ENCODE data around the gene GOSR1. TPM values are rescaled to one million over a fixed set of nuclear protein-coding genes. Genes with fewer than 3 reads are reported as not detected.
A peak's percentile ranks its signal among the peaks of the same experiment; 100 is the strongest.

The GOSR1 gene
- 10 to 100 TPM; 48.7 to 53.9 TPM for total RNA-seq

DNA sequence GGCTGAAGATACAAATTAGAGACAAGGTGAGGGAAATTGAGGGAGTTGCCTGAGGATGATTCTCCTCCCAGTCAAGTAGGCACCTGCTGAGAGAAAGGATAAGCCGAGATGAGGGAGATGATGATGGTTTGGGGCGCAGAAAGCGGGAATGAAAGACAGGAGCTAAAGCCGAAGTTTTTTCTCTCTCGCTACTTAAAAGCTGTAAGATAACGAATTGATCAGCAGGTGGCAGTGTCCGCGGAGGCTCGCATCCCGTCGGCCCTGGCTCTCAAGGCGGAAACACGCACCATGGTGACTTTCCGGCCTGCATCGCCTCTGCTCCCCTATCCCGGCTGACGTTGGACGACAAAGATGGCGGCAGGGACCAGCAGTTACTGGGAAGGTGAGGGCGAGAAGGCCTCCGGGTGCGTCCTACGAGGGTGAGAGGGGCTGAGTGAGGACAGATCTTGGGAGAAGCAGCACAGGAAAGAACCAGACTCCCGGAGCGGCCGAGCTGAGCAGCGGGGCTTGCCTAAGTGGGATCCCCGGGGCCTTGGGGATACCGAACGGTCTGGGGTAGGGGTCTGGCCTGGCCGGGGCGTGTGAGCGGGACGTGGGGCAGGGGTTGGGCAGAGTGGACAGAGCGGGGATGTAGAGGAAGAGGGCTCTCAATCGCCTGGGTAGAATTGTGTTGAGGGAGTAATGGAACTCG lies at the start of gene GOSR1:
TSS of gene GOSR1 (plus strand) at position 326 of the 691 bp plus-strand sequence. CDS start at position 352, 26 bp downstream.
- peak within 1 kb of the TSS; percentile 97 for H3K4me3 ChIP-seq
- peaks cover 6% of the 10 kb centered on the region for H3K4me1 ChIP-seq
- H3K9me3 ChIP-seq, result no peaks in the 10 kb centered on the region
- no peaks in the 10 kb centered on the region for H3K36me3 ChIP-seq
- peak; percentile 95 for DNase-seq
- peak within 1 kb of the TSS; percentile 80 for H3K27ac ChIP-seq
- TF ChIP-seq, protein P1, sequence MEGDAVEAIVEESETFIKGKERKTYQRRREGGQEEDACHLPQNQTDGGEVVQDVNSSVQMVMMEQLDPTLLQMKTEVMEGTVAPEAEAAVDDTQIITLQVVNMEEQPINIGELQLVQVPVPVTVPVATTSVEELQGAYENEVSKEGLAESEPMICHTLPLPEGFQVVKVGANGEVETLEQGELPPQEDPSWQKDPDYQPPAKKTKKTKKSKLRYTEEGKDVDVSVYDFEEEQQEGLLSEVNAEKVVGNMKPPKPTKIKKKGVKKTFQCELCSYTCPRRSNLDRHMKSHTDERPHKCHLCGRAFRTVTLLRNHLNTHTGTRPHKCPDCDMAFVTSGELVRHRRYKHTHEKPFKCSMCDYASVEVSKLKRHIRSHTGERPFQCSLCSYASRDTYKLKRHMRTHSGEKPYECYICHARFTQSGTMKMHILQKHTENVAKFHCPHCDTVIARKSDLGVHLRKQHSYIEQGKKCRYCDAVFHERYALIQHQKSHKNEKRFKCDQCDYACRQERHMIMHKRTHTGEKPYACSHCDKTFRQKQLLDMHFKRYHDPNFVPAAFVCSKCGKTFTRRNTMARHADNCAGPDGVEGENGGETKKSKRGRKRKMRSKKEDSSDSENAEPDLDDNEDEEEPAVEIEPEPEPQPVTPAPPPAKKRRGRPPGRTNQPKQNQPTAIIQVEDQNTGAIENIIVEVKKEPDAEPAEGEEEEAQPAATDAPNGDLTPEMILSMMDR (IDR thresholded peaks at IDR 0.05), result peak; percentile 63
- intact Hi-C loops (cut with DNase I), result loop anchor here (10.0 kb wide), 1 partner anchor 132 kb away; no protein-coding TSS in a partner anchor
- no peaks in the 10 kb centered on the region for H3K27me3 ChIP-seq
- H3K9ac ChIP-seq (ENCODE audit: low read depth in 2 of 2, low read length in 2 of 2), result peak within 1 kb of the TSS; percentile 86 to 96

DNA sequence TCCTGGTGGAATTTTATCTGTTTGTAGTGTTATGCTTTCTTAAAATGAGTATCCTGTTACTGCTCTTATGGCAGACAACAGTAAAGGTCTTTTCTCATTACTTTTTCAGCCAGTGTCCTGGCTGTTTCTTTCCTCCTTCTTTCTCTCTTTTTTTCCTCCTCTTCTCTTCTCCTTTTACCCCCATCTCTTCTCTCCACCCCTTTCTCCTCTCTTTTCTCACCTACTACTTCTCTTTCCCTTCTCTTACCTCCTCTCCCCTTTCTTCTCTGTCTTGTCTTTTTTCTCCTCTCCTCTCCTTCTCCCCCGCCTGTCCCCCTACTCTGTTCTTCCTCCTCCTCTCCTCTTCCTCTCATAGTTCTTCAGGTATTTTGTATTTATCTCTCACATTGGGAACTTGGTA lies 49.6 kb upstream of the GOSR1 start:
- intact Hi-C loops (cut with DNase I), result no loop called here
- no peak for DNase-seq
- Histone ChIP-seq H3K9me3 (no peaks in the 10 kb centered on the region), H3K9ac (ENCODE audit: low read depth in 2 of 2, low read length in 2 of 2) (no peak overlapping the region), H3K27me3 (no peaks in the 10 kb centered on the region), H3K4me3 (no peak overlapping the region), H3K36me3 (peaks cover 4% of the 10 kb centered on the region), H3K4me1 (no peaks in the 10 kb centered on the region), H3K27ac (no peak overlapping the region)
- TF ChIP-seq, protein P1 (IDR thresholded peaks at IDR 0.05), result no peak

DNA sequence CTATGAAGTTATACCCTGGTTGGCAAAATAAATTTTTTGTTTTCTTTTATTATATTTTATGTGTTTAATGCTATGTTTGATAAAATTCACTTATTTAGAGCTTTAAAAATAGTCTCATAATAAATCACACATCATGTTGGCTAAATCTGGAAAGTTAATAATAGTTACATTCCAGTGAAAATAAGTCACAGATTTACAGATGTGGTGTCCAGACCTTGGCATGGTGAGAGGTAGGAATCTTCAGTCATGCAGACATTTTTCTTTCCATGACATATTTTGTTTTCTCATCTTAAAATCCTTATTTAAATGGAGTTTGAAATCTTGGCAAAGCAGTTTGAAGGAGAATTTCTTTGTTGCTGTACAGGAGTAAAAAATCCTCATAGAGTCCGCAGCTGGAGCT lies 48.1 kb upstream of the GOSR1 start:
- intact Hi-C loops (cut with DNase I), result no loop called here
- H3K36me3 ChIP-seq, result no peaks in the 10 kb centered on the region
- TF ChIP-seq, protein P1 (IDR thresholded peaks at IDR 0.05), result no peak
- no peaks in the 10 kb centered on the region for H3K4me1 ChIP-seq
- no peaks in the 10 kb centered on the region for H3K9me3 ChIP-seq
- H3K27me3 ChIP-seq, result no peaks in the 10 kb centered on the region
- no peak for DNase-seq
- H3K27ac ChIP-seq, result no peak overlapping the region
- no peak overlapping the region for H3K9ac ChIP-seq (ENCODE audit: low read depth in 2 of 2, low read length in 2 of 2)
- H3K4me3 ChIP-seq, result no peak overlapping the region

DNA sequence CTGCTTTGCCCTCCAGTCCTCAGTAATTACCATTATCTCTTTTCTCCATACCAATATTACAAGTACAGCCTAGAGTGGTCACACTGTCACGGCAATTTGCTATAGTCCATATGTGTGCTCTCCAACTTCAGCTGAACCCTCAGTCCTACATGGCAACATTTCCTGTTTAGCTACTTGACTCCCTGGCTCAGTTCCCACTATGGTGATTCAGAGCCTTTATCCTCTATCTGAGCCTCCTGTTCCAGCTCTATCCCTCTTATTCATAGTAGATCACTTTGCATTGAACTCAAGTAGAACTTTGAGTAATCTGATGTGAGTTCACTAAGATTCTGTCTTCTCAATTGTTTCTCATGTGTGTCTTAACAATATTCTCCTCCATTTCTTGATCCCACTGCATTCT lies 43.7 kb upstream of the GOSR1 start:
- Histone ChIP-seq H3K27ac (no peak overlapping the region), H3K9ac (ENCODE audit: low read depth in 2 of 2, low read length in 2 of 2) (no peak overlapping the region), H3K4me1 (no peaks in the 10 kb centered on the region), H3K27me3 (no peaks in the 10 kb centered on the region), H3K4me3 (no peak overlapping the region), H3K9me3 (no peaks in the 10 kb centered on the region), H3K36me3 (no peaks in the 10 kb centered on the region)
- TF ChIP-seq, protein P1 (IDR thresholded peaks at IDR 0.05), result no peak
- no peak for DNase-seq
- intact Hi-C loops (cut with DNase I), result no loop called here

DNA sequence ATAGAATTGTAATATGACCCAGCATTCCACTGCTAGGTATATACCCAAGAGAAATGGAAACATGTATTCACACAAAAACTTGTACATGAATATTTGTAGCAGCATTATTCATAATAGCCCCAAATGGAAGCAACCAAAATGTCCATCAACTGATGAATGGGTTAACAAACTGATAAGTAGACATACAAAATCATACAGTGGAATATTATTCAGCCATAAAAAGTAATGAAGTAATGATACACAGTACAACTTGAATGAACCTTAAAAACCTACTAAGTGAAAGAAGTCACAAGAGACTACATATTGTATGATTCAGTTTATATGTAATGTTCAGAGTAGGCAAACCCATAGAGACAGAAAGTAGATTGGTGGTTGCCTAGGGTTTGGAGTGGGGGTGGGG lies 40.5 kb upstream of the GOSR1 start:
- TF ChIP-seq, protein P1 (IDR thresholded peaks at IDR 0.05), result no peak
- H3K4me3 ChIP-seq, result no peak overlapping the region
- DNase-seq, result no peak
- intact Hi-C loops (cut with DNase I), result no loop called here
- H3K27me3 ChIP-seq, result no peaks in the 10 kb centered on the region
- no peaks in the 10 kb centered on the region for H3K9me3 ChIP-seq
- H3K4me1 ChIP-seq, result no peaks in the 10 kb centered on the region
- H3K27ac ChIP-seq, result no peak overlapping the region
- H3K36me3 ChIP-seq, result no peaks in the 10 kb centered on the region
- no peak overlapping the region for H3K9ac ChIP-seq (ENCODE audit: low read depth in 2 of 2, low read length in 2 of 2)

Data from colonic mucosa (tissue), 4 donors.